Activated T-helper 9 cell treated with anti-CD3 and anti-CD28 coated beads, Interleukin-2, amount 50 U/mL, for 16 hours (primary cell): Measurements from ENCODE around the gene NBEAL1.
"Not testable (repeated sequence)": the region's sequence is repeated elsewhere in the genome, so short reads cannot be mapped to it uniquely, and the experiment has no call there.

ENCODE experiments used
- DNase-seq: peaks from one replicate; pipeline ENCODE4 v3.0.0-alpha.2; 2020; ENCODE audit warnings: low read depth

NBEAL1 gene

DNA sequence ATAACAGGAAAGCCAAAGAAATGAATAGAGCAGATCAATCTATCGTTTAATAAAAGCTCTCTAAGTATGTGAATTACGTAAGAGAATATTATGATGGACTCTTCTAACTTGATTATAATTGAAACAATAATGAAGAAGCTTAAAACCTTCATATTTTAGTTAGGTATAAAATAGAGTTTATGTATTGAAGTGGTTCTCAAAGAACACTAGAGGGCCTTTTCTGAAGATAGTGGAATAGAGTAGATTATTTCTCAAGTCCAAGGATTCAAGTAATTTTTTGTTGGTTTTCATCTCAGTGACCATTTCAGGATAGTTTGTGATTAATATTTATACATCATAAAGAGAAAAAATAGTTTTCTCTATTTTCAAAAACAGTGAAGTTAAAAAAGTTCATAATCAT is 97.7 kb downstream of the NBEAL1 start:
- no peak for DNase-seq

DNA sequence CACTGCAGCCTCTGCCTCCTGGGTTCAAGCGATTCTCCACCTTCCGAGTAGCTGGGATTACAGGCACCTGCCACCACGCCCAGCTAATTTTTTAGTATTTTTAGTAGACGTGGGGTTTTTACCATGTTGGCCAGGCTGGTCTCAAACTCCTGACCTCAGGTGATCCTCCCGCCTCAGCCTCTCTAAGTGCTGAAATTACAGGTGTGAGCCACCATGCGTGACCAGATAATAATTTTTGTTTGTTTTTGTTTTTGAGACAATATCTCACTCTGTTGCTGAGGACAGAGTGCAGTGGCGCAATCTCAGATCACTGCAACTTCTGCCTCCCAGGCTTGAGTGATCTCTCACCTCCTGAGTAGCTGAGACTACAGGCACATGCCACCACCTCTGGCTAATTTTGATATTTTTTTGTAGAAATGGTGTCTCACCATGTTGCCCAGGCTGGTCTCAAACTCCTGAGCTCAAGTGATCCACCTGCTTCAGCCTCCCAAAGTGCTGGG is 100.6 kb downstream of the NBEAL1 start:
- not testable (repeated sequence) for DNase-seq

DNA sequence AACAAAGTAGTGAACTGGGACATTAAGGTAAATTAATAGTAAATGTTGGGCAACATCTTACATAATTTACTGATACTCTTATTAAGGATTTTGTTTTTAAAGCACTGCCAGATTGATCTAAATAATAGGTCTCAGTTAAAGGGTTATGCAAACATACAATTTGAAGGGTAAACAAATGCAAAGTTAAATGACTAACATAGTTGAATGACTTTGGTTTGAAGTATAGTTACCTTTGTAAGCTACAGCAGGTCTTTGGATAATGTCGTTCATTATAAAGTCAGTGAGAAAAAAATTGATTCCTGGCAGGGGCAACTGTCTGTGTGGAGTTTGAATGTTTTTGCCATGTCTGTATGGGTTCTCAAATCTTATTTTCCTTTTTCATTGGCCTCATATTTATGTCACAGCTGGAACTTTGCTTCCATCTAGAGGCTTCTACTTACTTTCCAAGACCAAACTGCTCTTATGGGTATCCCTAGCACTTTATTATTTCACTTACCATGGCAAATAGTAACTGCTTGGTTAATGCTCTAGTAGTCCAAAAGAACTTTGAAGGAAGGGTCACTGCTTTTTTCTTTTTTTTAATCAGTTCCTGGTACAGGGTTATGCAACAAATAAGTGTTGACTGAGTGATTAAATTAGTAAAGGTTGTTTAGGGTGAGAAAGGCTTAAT is 107.8 kb downstream of the NBEAL1 start:
- no peak for DNase-seq

DNA sequence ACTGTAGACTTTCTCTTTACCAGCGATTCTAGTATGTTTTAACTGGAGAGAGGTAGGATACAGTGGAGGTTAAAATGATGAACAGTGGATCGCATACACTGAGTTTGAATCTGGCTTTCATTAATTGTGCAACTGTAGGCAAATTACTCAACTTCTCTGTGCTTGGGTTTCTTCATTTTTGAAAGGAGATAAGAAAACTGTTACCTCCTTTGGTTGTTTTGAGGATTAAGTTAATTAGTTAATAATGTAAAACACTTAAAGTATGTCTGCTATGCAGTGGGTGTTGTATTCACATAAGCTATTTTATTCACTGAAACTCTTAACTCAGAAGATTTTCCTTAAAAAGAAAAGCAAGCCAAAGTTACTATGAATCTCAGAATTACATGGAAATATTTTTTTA is 112.3 kb downstream of the NBEAL1 start:
- no peak for DNase-seq

DNA sequence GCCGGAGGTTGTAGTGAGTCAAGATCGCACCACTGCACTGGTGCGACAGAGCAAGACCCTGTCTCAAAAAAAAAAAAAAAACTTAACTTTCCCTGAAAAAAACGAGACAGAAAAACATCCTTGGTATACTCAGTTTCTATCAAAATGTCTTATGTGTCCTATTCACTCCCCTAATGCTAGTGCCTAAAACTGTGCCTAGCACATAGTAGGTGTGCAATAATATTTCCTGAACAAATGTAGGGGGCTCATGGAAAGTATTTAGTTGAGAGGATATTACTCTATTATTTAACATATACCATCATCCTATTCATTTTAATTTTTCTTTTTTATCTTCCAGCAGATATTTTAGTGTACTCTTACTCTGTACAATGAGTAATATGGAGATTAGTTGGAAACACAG is 120.4 kb downstream of the NBEAL1 start:
- DNase-seq: no peak

DNA sequence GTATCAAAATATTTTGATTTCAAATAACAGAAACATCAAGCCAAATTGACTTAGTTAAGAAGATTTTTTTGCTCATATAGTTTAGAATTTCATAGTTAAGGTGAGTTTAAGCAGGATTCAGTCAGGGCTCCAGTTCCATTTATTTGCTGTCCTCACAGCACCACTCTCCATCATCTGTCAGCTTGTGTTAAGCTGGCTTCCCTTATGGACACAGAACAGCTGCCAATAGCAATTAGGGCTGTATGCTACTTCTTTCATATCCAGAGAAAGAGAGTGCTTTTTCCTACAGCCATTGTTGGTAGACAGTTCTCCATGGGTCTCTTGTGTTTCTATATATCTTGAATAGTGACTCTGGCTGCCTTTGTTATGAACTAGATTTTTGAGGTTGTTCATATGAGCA is 128.7 kb downstream of the NBEAL1 start:
- no peak for DNase-seq

DNA sequence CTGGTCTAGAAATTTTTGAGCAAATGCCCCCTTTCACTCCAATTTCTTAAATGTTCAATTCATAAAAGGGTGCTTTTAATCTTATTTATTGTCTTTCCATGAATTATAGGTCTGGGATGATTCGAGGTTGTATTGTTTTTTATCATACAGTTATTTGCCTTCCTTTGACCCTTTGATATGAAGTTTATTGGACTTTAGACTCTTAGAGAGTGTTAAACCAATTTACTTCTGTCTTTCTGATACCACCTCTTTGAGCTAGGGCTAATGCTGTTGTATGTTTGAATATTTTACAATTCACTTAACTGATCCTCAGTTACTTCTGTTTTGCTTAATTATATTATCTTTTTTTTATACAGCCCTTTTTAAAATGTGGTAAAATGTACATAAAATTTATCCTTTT is 134.5 kb downstream of the NBEAL1 start:
- no peak for DNase-seq

DNA sequence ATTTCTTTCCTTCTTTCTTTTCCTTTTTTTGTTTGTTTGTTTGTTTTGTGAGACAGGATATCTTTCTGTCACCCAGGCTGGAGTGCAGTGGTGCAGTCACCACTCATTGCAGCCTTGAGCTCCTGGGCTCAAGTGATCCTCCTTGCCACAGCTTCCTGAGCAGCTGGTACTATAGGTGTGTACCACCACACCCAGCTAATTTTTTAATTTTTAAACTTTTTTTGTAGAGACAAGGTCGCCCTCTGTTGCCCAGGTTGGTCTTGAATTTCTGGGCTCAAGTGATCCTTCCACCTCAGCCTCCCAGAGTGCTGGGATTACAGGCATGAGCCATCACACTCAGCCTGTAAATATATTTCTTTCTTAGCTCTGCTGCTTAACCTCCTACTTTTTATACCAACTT is 140.7 kb downstream of the NBEAL1 start:
- no peak for DNase-seq

DNA sequence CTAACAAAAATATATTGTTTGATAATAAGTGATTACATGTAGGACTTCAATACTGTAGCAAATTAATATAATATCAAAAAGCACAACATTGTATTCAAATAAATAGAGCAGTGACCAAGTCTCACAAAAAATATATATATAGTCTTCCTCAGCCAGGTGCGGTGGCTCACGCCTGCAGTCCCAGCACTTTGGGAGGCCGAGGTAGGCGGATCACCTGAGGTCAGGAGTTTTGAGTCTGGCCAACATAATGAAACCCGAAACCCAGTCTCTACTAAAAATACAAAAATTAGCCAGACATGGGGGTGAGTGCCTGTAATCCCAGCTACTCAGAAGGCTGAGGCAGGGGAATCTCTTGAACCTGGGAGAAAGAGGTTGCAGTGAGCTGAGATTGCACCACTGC is 148.0 kb downstream of the NBEAL1 start:
- DNase-seq: not testable (repeated sequence)

DNA sequence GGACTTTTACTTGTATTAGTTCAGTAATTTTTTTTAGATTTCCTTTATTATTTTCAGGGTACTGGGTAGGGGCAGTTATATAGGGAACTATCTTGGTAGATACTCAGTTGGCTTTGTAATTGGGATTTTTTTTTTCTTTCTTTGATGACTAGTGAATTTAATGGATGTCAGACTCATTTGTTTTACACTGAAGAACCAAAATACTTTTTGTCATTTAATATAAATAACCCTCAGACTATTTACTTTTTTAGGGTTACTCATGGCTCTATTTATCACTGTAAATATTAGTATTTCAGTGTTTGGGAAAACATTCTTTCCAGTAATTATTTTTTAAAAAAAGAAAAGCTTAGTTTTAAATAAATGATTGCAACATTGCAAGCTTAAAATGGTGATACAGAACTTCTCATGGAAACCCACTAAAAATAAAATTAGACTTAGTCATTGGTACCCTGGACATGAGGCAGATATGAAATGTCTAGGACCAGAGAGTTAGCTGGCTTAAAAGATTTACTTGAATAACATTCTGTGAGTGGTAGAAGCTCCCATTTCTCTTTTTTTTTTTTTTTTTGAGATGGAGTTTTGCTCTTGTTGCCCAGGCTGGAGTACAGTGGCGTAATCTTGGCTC is 149.7 kb downstream of the NBEAL1 start:
- DNase-seq: no peak

DNA sequence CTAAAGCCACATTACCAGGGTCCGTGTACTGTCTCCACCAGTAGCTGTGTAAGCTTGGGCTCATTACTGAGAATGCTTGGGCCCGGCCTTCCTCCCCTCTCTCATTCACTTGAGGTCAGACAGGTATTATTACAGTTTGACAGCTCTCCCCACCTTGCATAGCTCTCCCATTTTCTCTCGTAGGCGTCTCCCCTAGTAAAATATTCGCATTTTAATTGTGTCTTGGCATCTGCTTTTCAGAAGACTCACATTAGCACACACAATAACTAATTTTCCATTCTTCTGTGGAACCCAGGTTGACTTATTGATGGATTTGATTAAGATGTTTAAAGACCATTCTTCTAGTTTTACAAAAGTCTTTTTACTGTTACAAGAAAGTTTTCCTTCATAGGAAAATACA is 153.1 kb downstream of the NBEAL1 start:
- DNase-seq: no peak

DNA sequence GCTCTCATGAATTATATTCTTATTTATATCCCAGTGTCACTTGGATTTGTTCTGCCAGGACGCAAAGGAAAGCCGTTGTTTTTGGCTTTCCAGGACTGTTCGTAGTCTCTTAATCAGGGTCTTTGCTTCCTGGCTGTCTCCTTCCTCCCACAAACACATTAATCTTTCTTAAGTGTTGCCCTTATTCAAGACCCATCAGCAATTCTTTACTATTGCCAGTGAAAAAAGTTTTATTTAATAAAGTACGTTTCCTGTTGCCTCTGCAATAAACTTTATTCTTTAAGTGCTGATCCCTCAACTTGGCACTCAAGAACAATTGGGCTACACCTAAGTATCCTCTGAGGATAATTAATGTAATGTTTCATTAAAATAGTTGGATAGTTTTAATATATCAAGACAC is 155.8 kb downstream of the NBEAL1 start:
- no peak for DNase-seq

DNA sequence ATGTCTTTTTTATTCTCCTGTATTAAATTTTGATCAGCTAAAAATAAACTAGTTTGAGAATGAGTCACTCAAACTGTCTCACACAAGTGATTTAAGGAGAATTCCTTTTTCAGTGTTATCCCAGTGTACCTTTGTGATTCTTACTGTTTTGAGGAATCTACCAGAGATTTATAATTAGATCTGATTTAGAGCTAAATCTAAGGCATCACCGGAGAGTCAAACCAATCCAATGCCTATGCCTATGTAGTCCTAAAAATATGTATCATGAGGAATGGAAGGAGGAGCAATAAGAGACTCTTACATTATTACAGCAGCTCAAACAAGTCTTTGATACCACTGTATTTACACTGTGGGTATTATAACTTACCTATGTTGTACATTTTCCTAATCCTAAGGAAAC is 160.7 kb downstream of the NBEAL1 start:
- no peak for DNase-seq

DNA sequence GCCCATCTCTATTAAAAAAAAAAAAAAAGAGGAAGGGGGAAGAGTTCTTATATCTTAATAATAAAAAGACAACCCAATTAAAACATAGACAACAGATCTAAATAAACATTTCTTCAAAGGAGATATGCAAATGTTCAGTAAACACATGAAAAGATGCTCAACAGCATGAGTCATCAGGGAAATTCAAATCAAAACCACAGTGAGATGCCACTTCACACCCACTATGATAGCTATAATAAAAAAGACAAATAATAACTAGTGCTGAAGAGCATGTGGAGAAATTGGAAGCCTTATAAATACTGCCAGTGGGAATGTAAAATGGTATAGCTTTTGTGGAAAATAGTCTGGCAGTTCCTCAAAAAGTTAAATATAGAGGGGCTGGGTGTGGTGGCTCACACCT is 162.7 kb downstream of the NBEAL1 start:
- no peak for DNase-seq

DNA sequence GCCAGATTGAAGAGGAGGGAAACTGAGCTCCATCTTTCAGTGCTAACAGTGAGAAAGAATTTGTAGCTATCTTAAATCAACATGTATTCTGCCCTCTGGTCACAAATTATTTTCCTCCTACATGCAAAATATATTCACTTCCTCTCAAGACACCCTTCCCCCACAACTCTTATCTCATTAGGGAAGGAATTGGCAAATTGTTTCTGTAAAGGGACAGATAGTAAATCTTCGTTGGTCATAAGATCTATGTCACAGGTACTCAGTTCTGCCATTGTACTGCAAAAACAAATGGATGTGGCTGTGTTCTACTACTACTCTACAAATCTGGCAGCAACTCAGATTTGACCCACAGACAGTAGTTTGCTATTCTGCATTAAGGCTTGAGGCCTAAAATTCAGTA is 171.2 kb downstream of the NBEAL1 start:
- no peak for DNase-seq

DNA sequence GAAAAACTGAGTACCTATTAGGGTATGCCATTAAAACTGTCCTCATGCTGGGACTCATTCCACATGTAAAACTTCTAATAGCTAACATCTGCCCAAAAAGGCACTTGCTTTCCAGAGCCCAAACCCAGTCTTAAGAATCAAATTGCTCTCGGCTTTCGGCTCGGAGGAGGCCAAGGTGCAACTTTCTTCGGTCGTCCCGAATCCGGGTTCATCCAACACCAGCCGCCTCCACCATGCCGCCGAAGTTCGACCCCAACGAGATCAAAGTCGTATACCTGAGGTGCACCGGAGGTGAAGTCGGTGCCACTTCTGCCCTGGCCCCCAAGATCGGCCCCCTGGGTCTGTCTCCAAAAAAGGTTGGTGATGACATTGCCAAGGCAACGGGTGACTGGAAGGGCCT is 175.9 kb downstream of the NBEAL1 start:
- DNase-seq: not testable (repeated sequence)

DNA sequence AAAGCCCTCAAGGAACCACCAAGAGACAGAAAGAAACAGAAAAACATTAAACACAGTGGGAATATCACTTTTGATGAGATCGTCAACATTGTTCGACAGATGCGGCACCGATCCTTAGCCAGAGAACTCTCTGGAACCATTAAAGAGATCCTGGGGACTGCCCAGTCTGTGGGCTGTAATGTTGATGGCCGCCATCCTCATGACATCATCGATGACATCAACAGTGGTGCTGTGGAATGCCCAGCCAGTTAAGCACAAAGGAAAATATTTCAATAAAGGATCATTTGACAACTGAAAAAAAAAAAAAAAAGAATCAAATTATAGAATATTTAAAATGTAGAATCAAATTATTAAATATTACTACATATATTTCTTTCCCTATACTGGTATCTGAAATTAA is 176.4 kb downstream of the NBEAL1 start:
- DNase-seq: not testable (repeated sequence)

DNA sequence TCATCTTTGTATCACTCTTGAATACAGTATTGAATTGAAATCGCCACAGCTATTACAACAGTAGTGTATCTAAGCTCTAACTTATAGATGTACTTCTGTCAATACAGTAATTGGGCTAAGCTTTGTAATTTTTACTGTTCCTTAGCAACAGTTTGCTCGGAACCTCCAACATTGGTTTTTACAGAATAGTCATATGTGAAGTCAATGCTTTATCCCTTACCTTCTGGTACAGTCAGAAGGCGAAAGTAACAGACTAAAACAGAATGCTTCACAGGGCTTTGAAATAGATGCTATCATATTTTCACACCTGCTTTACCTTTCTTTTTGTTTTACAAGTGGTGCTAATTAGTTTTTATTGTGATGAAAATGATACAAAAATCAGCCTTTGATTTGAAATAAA is 177.3 kb downstream of the NBEAL1 start:
- DNase-seq: no peak

DNA sequence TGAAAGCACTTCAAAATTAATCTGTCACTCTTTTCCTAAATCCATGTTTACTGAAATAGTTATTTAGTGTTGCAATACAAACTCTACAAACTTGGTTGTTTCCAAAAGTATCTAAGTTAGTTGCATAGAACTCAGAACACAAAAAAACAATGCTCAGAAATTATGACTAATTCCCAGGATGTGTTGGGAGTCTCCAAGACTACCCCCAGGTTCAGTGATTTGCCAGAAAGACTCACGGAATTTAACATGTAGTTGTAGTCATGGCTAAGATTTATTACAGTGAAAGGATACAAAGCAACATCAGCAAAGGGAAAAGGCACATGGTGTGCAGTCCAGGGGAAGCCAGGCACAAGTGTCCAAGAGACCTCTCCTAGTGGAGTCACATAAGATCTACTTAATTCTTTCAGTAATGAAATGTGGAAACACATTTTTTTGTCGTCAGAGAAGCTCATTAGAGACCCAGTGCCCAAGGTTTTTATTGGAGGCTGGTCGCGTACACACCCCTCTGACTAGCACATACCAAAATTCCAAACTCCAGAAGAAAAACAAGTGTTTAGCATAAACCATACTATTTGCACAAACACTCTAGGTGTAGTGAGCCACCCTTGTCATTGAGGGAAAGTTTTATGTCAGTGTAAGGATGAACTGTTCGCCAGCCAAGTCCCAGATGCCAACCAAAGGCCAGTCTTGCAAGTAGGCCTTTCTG is 180.8 kb downstream of the NBEAL1 start:
- no peak for DNase-seq

DNA sequence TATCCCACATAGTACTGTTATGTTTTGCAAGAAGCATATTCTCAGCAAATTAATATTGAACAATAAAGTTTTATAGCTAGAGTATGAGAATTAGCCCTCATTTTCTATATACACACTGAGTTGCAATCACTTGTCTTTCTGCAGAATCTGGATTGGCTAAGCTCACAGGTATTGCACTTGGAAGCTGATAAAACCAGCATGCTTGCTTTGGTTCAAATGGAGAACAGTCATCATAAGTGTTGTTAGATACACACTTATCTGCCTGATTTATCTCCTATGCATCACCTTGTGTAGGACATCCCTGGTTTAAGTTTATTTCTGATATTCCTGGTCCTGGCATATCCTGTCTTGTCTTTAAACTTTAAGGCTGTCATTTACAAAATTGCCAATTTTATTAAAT is 186.2 kb downstream of the NBEAL1 start:
- DNase-seq: no peak

DNA sequence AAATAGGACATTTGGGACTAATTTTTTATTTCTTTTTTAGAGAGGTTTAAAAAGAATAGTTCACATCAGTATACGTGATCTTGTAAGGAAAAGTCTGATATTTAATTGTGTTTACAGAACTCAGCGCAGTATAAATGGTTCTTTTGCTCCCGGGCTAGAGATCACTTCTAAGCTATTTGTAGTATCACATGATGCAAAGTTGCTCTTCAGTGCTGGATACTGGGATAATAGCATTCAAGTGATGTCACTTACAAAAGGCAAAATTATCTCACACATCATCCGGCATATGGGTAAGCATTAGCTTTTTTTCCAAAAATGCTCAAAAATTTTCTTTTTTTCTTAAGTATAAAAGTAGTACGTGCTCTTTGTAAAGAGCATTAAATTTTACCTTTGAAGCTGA is 186.8 kb downstream of the NBEAL1 start:
- DNase-seq: no peak

DNA sequence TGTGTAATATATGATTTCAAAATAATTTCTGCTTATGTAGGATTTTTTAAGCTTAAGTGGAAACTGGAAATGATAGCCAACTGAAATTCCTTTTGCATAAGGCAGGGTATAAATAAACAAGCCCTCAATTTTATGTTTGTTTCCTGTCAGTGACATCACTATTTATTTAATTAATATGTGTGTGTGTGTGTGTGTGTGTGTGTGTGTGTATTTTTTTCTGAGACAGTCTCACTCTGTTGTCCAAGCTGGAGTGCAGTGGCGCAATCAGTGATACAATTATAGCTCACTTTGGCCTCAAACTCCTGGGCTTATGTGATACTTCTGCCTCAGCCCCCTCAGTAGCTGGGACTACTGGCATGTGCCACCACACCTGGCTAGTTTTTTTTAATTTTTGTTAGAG is 194.9 kb downstream of the NBEAL1 start:
- no peak for DNase-seq

DNA sequence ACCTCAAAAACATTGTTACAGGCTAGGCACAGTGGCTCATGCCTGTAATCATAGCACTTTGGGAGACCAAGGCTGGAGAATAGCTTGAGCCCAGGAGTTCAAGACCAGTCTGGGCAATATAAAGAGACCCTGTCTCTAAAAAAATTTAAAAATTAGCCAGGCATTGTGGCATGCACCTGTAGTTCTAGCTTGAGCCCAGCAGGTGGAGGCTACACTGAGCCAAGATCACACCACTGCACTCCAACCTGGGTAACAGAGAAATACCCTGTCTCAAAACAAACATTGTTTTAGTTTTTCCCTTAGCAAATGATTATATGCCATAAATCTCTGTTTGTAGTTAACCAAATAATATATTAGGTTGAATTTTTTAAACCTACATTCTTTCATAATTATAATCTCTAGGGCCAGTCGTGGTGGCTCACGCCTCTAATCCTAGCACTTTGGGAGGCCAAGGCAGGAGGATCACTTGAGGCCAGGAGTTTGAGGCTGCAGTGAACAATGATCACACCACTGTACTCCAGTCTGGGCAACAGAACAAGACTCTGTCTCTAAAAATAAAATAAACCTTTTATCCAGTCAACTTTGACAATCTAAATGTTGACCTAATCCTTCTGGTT is 210.9 kb downstream of the NBEAL1 start:
- no peak for DNase-seq
